GM23338 (cell line): ENCODE measurements around the gene GLIS2. TPM values are rescaled to one million over a fixed set of nuclear protein-coding genes. Genes with fewer than 3 reads are reported as not detected.

Experiments
- ATAC-seq: fragments of 200-7000 bp; cut with Tn5 transposase; 3 replicates; pipeline ENCODE4 v1.9.1; 2020
- DNase-seq: peaks from one replicate; pipeline ENCODE4 v3.0.0-alpha.2; 2015; ENCODE audit warnings: low spot score
- H2AFZ ChIP-seq: fragments of 200-600 bp; sonication (generic); 2 replicates; pipeline ENCODE4 v1.8.0; 2016; ENCODE audit warnings: antibody characterized with exemption, mild to moderate bottlenecking, moderate library complexity
- H3F3A ChIP-seq: fragments of 200-600 bp; sonication (generic); replicated peaks from 2 replicates; pipeline ENCODE4 v1.8.0; 2017; ENCODE audit warnings: antibody characterized with exemption, mixed run types, low read depth
- H3K27ac ChIP-seq: fragments of 200-600 bp; sonication (generic); 2 replicates; pipeline ENCODE4 v1.6.1; 2016; ENCODE audit warnings: low read depth
- H3K27me3 ChIP-seq: fragments of 200-600 bp; sonication (generic); 2 replicates; pipeline ENCODE4 v1.8.0; 2016; ENCODE audit warnings: mild to moderate bottlenecking, mixed run types, moderate library complexity; ENCODE audit not compliant: insufficient read depth
- H3K36me3 ChIP-seq: fragments of 200-600 bp; sonication (generic); 2 replicates; pipeline ENCODE4 v1.8.0; 2016; ENCODE audit warnings: mild to moderate bottlenecking; ENCODE audit not compliant: insufficient read depth
- H3K4me1 ChIP-seq: fragments of 200-600 bp; sonication (generic); 2 replicates; pipeline ENCODE4 v1.8.0; 2016; ENCODE audit warnings: mild to moderate bottlenecking, moderate library complexity; ENCODE audit not compliant: insufficient read depth
- H3K4me2 ChIP-seq: fragments of 200-600 bp; sonication (generic); 2 replicates; pipeline ENCODE4 v1.7.1; 2017; ENCODE audit warnings: mixed run types
- H3K4me3 ChIP-seq: fragments of 200-600 bp; sonication (generic); 2 replicates; pipeline ENCODE4 v1.6.1; 2016; ENCODE audit warnings: mixed run types
- H3K79me2 ChIP-seq: fragments of 200-600 bp; sonication (generic); replicated peaks from 2 replicates; pipeline ENCODE4 v1.8.0; 2017; ENCODE audit warnings: mild to moderate bottlenecking; ENCODE audit not compliant: insufficient read depth
- H3K9me2 ChIP-seq: fragments of 200-600 bp; sonication (generic); 2 replicates; pipeline ENCODE4 v1.8.0; 2017; ENCODE audit not compliant: insufficient read depth
- H4K20me1 ChIP-seq: fragments of 200-600 bp; sonication (generic); replicated peaks from 2 replicates; pipeline ENCODE4 v1.8.0; 2017; ENCODE audit warnings: mild to moderate bottlenecking; ENCODE audit not compliant: insufficient read depth
- H3K27ac Mint-ChIP-seq: 2 replicates; pipeline ENCODE4 v1.8.0; 2020; ENCODE audit warnings: inconsistent platforms, mild to moderate bottlenecking, moderate library complexity, mixed read lengths
- H3K27me3 Mint-ChIP-seq: 3 replicates; pipeline ENCODE4 v1.8.0; 2022; ENCODE audit warnings: low read depth, mild to moderate bottlenecking, moderate library complexity, mixed read lengths, inconsistent platforms; ENCODE audit not compliant: insufficient read depth, poor library complexity
- H3K36me3 Mint-ChIP-seq: 3 replicates; pipeline ENCODE4 v1.8.0; 2021; ENCODE audit warnings: low read depth, mild to moderate bottlenecking, inconsistent platforms, moderate library complexity, mixed read lengths
- H3K4me1 Mint-ChIP-seq: 3 replicates; pipeline ENCODE4 v1.8.0; 2020; ENCODE audit warnings: mild to moderate bottlenecking, inconsistent platforms, mixed read lengths
- H3K4me3 Mint-ChIP-seq: 3 replicates; pipeline ENCODE4 v1.8.0; 2021; ENCODE audit warnings: moderate library complexity, mild to moderate bottlenecking, inconsistent platforms, mixed read lengths
- H3K9me3 Mint-ChIP-seq: 3 replicates; pipeline ENCODE4 v1.8.0; 2020; ENCODE audit warnings: moderate library complexity, mild to moderate bottlenecking, inconsistent platforms, mixed read lengths
- CREB1 ChIP-seq: fragments of 250-450 bp; sonication (Bioruptor Pico); IDR thresholded peaks from 2 replicates; pipeline ENCODE4 v1.5.0; 2020; ENCODE audit warnings: low read depth, mild to moderate bottlenecking, moderate library complexity
- CTCF ChIP-seq, 2 experiments: fragments of 200-600 bp in 1 of 2; sonication (generic) in 1 of 2; conservative IDR thresholded peaks; 2 replicates each; pipeline versions ENCODE4 v1.5.1 to v1.6.1; 2016 to 2017; ENCODE audit warnings: antibody characterized with exemption in 2 of 2, low read depth in 2 of 2, mild to moderate bottlenecking in 2 of 2, moderate library complexity in 1 of 2
- ETS1 ChIP-seq: IDR thresholded peaks from 2 replicates; pipeline ENCODE4 v1.6.1; 2016; ENCODE audit warnings: antibody characterized with exemption
- NANOG ChIP-seq: IDR thresholded peaks from 2 replicates; pipeline ENCODE4 v1.6.1; 2016; ENCODE audit warnings: antibody characterized with exemption, borderline replicate concordance
- POLR2AphosphoS5 ChIP-seq: IDR thresholded peaks from 2 replicates; pipeline ENCODE4 v1.6.1; 2016; ENCODE audit warnings: antibody characterized with exemption, low read depth
- REST ChIP-seq: IDR thresholded peaks from one replicate; pipeline ENCODE4 v1.6.1; 2018; ENCODE audit warnings: antibody characterized with exemption; ENCODE audit not compliant: unreplicated experiment
- STAT1 ChIP-seq: IDR thresholded peaks from one replicate; pipeline ENCODE4 v1.6.1; 2016; ENCODE audit warnings: antibody characterized with exemption; ENCODE audit not compliant: unreplicated experiment
- ZNF114 ChIP-seq: fragments of 250-450 bp; sonication (Bioruptor Pico); IDR thresholded peaks from 2 replicates; pipeline ENCODE4 v1.5.0; 2020; ENCODE audit warnings: mild to moderate bottlenecking, moderate library complexity
- ZNF331 ChIP-seq: fragments of 250-450 bp; sonication (Bioruptor Pico); IDR thresholded peaks from 2 replicates; pipeline ENCODE4 v1.5.0; 2020; ENCODE audit warnings: low read depth, mild to moderate bottlenecking, moderate library complexity
- ZNF462 ChIP-seq: fragments of 250-450 bp; sonication (Bioruptor Pico); IDR thresholded peaks from 2 replicates; pipeline ENCODE4 v1.5.0; 2020; ENCODE audit warnings: mild to moderate bottlenecking, moderate library complexity
- polyA plus RNA-seq: library from polyadenylated mRNA; unstranded; fragments of >200 nt; fragmentation: Nextera tagmentation; extraction: Ambion mirVana; gene quantifications from 2 replicates; pipeline ENCODE4 v1.2.1, GENCODE V29; 2016
- total RNA-seq: library from RNA; depleted of rRNA; stranded (reverse); fragments of >200 nt; shearing (Covaris generic); gene quantifications from 2 replicates; pipeline ENCODE4 v1.2.3, GENCODE V29; 2014

Gene GLIS2
- total and polyA plus RNA-seq, 2 experiments from 2014 or later: 8.2 to 10.2 TPM

GRCh38 chr16:4283939-4284338 is 31.9 kb upstream of the GLIS2 start:
- Histone ChIP-seq H3K4me1 (peaks cover 5% of the 10 kb centered on the region; the same call in 1 of the 2 replicates), H3K27ac (no peak overlapping the region), H3K36me3 (no peaks in the 10 kb centered on the region), H3K4me3 (no peak overlapping the region), H2AFZ (no peak overlapping the region), H3K4me2 (no peak overlapping the region), H3F3A (peaks cover 5% of the 10 kb centered on the region; the same call in 1 of the 2 replicates), H3K79me2 (no peaks in the 10 kb centered on the region), H3K9me2 (no peaks in the 10 kb centered on the region), H3K27me3 (no peaks in the 10 kb centered on the region), H4K20me1 (no peaks in the 10 kb centered on the region)
- Mint-ChIP-seq H3K36me3 (peaks cover 5% of the 10 kb centered on the region; the same call in 2 of the 3 replicates), H3K9me3 (peaks cover 12% of the 10 kb centered on the region), H3K27me3 (peaks cover 10% of the 10 kb centered on the region), H3K4me1 (peaks cover 24% of the 10 kb centered on the region), H3K4me3 (no peak overlapping the region; the same call in 2 of the 3 replicates), H3K27ac (no peak overlapping the region)
- ATAC-seq (no peak), DNase-seq (no peak)
- no peak for TF ChIP-seq CREB1
- no peak for TF ChIP-seq ZNF331
- no peak for TF ChIP-seq ZNF114 (CRISPR knock-in tag)
- TF ChIP-seq ETS1: no peak
- no peak for TF ChIP-seq REST
- no peak for TF ChIP-seq CTCF (conservative IDR thresholded peaks at IDR 0.05; ENCODE audit: low read depth in 2 of 2)
- no peak for TF ChIP-seq STAT1
- no peak for TF ChIP-seq NANOG
- TF ChIP-seq POLR2AphosphoS5: no peak
- TF ChIP-seq ZNF462 (CRISPR knock-in tag): no peak
